ENCODE results near the gene MICOS13.

DNA sequence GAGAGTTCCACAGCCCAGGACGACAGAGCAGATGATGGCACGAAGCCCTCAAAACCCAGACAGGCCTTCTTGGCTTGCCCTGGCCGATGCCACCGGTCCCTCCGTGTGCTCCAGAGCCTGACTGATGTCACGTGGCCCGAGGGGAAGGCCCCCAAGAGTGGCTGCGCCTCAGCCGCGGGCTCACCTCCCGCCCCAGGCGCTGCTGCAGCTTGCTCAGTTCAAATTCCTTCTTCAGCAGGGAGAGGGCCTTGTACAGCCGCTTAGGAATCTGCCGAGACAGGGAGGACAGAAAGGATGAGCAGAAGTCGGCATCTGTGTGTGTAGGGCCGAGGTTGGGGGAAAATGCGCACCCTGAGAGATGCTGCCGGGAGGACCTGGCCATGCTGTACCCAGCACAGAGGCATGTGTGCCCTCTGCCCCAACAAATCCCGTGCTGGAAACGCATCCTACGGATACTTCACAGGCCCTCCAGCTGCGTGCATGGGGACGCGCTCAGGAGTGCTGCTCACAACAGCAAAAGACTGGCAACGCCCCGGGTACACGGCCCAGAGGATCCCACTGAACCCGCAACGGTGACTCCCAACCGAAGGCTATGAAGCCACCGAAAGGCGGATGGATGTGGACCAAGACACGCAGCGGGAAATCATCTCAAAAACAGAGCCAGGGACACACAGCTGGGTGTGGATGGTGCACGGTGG is 26.7 kb upstream of the MICOS13 start:
- TF ChIP-seq, protein P1, sequence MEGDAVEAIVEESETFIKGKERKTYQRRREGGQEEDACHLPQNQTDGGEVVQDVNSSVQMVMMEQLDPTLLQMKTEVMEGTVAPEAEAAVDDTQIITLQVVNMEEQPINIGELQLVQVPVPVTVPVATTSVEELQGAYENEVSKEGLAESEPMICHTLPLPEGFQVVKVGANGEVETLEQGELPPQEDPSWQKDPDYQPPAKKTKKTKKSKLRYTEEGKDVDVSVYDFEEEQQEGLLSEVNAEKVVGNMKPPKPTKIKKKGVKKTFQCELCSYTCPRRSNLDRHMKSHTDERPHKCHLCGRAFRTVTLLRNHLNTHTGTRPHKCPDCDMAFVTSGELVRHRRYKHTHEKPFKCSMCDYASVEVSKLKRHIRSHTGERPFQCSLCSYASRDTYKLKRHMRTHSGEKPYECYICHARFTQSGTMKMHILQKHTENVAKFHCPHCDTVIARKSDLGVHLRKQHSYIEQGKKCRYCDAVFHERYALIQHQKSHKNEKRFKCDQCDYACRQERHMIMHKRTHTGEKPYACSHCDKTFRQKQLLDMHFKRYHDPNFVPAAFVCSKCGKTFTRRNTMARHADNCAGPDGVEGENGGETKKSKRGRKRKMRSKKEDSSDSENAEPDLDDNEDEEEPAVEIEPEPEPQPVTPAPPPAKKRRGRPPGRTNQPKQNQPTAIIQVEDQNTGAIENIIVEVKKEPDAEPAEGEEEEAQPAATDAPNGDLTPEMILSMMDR (conservative IDR thresholded peaks at IDR 0.05), result no peak
- no peak for TF ChIP-seq ZFX (IDR thresholded peaks at IDR 0.05)
